Kidney tubule cell (primary cell): Measurements from ENCODE around the gene FAM171A2.
A peak's percentile ranks its signal among the peaks of the same experiment; 100 is the strongest.

Experiments
- DNase-seq: peaks from one replicate; pipeline ENCODE4 v3.0.0-alpha.2; 2018; ENCODE audit warnings: low spot score

Gene FAM171A2

DNA sequence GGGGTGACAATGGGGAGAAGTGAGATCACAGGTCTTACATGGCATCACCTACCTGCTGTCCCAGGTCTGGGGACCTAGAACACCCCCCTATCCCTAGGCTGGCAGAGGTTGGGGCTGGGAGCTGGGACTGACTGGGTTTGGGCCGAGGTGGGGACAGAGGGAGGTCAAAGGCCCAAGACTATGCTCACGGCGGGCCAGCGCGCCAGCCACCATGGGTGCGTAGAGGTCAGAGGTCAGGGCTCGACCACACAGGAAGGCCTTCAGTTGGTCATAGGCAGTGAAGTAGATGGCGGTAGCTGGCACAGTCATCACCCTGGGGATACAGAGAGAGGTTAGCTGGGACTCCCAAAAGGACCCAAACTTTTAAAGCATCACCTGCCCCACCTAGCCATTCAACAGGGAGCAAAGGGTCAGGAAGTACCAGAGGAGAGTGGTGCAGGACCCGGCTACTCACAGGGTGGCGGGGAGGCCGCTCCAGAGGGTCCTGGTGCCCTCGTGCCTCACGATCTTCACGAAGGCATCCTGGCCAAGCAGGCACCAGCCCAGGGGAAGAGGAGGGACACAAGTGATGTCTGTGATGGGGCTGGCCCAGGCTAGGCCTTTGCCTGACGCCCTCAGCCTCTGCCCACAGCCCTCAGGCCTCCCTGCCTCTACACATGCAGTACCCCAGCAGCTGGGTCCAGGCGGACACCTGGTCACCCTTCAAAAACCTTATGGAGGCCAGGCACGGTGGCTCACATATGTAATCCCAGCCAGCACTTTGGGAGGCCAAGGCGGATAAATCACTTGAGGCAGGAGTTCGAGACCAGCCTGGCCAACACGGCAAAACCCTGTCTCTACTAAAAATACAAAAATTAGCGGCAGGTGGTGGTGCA, 42.2 kb downstream of the FAM171A2 start:
- no peak for DNase-seq

DNA sequence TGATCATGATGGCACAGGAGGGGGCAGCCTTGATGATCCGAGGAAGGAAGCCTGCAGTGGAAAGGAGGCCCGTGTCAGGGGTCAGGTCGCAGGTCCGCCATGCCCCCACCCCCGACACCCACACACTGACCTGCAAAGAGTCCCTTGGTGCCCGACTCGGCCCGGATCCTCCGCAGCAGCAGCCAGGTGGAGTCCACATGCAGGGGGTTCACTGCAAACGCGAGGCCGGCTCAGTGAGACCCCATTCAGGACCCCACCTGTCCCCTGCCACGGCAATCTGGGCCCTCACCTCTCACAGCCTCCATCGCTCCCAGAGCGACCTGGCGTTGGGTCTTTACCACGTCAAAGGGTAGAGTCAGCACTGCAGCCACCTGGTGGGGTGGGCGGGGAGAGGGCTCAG, 43.6 kb downstream of the FAM171A2 start:
- DNase-seq = no peak

GRCh38 chr17:44318077-44318892, 45.4 kb downstream of the FAM171A2 start:
- DNase-seq = no peak

DNA sequence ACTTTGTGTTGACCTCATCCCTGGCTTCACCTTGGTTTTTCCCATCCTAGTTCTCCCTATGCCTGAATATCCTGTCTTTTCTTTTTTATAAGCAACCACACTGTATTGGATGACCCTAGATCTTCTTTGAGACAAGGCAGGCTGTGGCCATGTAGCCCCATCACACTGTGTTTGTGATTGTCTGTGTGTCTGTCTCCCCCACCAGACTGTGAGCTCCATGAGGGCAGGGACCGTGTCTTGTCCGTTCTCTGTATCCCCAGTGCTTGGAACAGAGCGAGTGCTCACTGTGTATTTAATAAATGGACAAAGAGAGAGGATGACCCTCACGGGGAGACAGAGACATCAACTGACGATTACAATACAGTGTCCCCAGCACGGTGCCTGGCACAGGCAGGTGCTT, 46.1 kb downstream of the FAM171A2 start:
- no peak for DNase-seq

- no peak for DNase-seq
Measured at GRCh38 chr17:44315760-44316731, 47.6 kb downstream of the FAM171A2 start.

DNA sequence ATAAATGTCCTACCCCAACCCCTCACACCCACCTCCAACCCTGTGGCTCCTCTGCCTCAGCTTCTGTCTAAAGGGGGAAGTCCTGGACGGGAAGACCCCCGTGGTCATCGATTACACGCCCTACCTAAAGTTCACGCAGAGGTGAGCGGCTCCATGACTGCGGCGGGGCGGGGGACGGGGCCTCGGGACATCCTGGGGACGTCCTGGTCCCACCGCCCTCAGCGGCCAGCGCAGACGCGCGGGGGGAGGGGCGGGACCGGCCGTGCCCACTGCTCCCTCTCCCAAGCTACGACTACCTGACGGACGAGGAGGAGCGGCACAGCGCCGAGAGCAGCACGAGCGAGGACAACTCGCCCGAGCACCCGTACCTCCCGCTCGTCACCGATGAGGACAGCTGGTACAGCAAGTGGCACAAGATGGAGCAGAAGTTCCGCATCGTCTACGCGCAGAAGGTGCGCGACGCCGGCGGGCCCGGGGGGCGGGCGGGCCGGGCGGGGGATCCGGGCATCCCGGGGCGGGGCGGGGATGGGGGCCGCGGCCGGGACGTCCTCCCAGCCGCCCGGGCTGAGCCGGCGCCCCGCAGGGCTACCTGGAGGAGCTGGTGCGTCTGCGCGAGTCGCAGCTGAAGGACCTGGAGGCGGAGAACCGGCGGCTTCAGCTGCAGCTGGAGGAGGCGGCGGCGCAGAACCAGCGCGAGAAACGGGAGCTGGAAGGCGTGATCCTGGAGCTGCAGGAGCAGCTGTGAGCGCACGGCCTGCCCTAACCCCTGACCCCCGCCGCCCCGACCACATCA, 48.6 kb downstream of the FAM171A2 start:
- peak; percentile 71 for DNase-seq

DNA sequence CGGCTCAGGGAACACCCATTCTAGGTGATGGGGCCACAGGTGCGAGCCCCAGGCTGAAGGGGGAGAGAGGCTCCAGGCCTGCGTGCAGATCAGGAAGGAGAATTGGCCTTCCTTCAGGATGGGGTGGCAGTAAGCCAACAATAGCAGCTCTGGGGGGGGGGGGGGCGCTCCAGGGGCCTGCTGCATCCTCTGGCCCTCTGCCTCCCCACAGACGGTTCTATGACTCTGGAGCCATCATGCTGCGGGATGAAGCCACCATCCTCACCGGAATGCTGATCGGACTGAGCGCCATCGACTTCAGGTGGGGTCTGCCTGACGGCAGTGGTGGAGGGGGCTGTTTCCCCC, 49.2 kb downstream of the FAM171A2 start:
- DNase-seq = no peak

- no peak for DNase-seq
Measured at GRCh38 chr17:44314031-44314430, 49.6 kb downstream of the FAM171A2 start.

DNA sequence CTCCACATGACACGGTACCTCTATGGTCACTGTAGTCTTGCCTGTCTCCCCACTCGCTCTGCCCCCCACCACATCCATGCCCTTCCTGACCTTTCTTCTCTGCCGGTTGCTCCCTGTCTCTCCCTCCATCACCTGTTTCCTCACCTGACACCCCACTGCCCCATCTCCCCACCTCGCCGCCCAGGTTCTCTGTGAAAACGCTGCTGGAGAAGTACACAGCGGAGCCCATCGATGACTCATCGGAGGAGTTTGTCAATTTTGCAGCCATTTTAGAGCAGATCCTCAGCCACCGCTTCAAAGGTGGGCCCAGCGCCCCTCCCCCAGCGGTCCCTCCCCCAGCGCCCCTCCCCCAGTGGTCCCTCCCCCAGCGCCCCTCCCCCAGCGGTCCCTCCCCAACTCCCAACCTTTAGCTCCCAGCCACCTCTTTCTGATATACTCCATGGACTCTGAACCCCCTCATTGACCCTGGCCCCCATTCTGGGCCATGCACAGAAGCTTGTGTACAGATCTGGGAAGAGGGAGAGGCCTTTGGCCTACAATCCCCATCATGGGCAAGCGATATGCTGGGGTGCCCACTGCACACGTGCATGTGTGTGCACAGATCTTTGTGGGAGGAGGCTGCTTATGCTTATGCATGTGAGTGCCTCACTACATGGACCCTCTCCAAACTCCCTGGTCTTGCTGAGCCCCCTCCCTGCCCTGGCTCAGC, 51.1 kb downstream of the FAM171A2 start:
- DNase-seq = no peak

- no peak for DNase-seq
Measured at GRCh38 chr17:44311562-44312181, 52.0 kb downstream of the FAM171A2 start.

DNA sequence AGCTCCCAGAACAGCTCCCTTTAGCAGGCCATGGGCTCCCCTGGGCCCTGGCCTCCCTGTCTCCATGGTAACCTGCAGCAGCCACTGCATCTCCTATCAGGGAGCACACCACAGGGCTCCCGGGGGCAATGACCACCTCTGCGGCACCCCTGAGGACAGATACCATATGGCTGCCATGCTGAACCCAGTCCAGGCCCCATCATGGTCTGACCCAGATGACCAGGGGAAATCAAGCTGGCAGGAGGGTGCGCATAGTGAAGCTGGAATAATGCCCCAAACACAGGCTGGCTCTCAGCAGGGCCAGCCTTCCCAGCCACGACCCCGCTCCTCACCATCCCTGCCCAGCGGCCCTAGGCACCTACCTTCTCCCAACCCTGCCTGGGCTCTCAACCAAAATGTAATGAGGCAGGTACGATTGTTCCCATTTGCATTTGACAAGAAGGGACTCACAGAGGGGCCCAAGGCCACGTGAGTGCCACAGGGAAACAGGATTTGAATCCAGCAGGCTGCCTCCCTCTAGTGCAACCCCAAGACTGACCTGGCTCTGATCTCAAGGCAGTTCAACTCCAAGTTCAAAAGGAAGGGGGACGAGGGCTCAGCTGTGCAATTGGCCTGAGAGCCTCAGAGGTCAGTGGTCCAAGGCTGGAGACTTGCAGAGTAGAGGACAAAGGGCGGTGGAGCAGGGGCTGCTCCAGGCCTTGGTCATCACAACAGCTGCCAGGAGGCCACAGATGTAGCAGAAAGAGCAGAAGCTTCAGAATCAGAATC, 52.9 kb downstream of the FAM171A2 start:
- DNase-seq = peak; percentile 32

DNA sequence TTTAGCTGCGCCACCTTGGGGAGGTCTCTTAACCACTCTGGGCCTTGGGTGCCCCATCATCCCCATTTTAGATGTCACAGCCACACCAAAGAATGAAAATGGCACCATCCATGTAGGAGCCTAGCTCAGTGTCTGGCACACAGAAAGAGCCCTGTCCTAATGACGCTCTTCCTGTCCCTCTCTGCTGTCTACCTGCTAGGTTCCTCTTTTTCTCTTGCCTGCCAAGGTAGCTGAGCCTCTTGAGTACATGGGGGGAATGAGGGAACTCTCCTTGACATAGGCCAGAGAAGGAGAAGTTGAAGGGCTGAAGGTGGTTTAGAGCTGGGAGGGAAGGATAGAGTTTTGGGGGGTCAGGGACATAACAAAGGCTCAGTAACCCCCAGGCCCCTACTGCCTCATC, 53.5 kb downstream of the FAM171A2 start:
- DNase-seq = no peak

- DNase-seq = no peak
Measured at GRCh38 chr17:44309472-44309871, 54.2 kb downstream of the FAM171A2 start.

GRCh38 chr17:44308865-44309264, 54.8 kb downstream of the FAM171A2 start:
- DNase-seq = no peak

DNA sequence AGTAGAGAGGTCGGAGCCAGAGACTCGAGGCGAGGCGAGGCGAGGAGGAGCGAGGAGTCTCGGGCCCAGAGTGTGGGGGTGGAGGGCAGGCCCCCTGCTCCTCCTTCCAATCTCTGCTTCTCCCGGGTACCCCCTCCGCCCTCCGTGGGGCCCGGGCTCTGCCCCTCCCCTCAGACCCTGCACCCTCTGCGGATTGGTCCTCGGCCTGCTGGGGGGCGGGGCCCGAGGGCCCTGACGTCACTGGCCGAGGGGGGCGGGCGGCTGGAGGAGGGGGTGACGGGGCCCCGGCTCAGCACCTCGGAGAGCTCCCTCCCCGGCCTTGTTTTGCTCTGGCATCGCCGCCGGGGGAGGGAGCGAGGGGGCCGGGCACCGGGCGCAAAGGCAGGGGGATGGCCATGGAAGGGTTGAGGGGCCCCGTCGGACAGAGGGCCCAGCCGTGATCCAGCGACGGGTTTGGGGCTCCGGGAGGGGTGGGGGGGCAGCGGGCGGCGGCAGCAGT, 55.3 kb downstream of the FAM171A2 start, which contains the start of gene RUNDC3A:
Gene RUNDC3A (plus strand): TSS at position 282 of the 499 bp plus-strand sequence. CDS start 232 bp downstream, outside the sequence.
- peak; percentile 79 for DNase-seq

GRCh38 chr17:44307387-44308186, 56.1 kb downstream of the FAM171A2 start:
- peak; percentile 44 for DNase-seq

DNA sequence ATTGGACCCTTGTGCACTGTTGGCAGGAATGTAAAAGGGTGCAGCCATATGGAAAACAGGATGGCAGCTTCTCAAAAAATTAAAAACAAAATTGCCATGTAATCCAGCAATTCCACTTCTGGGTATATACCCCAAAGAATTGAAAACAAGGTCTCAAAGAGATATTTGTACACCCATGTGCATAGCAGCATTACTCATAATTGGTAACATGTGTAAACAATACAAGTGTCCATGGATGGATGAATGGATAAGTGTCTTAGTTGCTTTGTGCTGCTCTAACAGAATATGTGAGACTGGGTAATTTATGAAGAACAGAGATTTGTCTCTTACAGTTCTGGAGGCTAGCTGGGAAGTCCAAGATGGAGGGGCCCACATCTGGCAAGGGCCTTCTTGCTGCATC, 59.0 kb downstream of the FAM171A2 start:
- no peak for DNase-seq
